Mesothelial cell of epicardium (in vitro differentiated cells): ENCODE measurements around the gene CDT1. TPM values are rescaled to one million over a fixed set of nuclear protein-coding genes. Genes with fewer than 3 reads are reported as not detected.

Experiments used
- DNase-seq, 2 experiments: peaks; one replicate each; pipeline ENCODE4 v3.0.0; 2021; ENCODE audit warnings: low spot score in 2 of 2; ENCODE audit not compliant: unreplicated experiment in 2 of 2
- H3K27ac Mint-ChIP-seq: 2 replicates; pipeline ENCODE4 v1.8.0; 2021; ENCODE audit warnings: mixed read lengths
- H3K27me3 Mint-ChIP-seq: 2 replicates; pipeline ENCODE4 v1.8.0; 2021; ENCODE audit warnings: low read depth, mixed read lengths
- H3K36me3 Mint-ChIP-seq: 2 replicates; pipeline ENCODE4 v1.8.0; 2021; ENCODE audit warnings: mixed read lengths
- H3K4me1 Mint-ChIP-seq: 2 replicates; pipeline ENCODE4 v1.8.0; 2021; ENCODE audit warnings: mixed read lengths
- H3K4me3 Mint-ChIP-seq: 2 replicates; pipeline ENCODE4 v1.8.0; 2021; ENCODE audit warnings: mild to moderate bottlenecking, moderate library complexity, mixed read lengths
- H3K9me3 Mint-ChIP-seq: 2 replicates; pipeline ENCODE4 v1.8.0; 2021; ENCODE audit warnings: mixed read lengths
- total RNA-seq: library from RNA; stranded (reverse); gene quantifications from 3 replicates; pipeline ENCODE4 v1.2.1, GENCODE V29; 2021
- TF ChIP-seq, protein P1 (sequence below): fragments of 200-600 bp; sonication (generic); IDR thresholded peaks from one replicate; pipeline ENCODE4 v1.5.0; 2021; ENCODE audit warnings: antibody characterized with exemption; ENCODE audit not compliant: unreplicated experiment

The CDT1 gene
- total RNA-seq, 1 donor from 2014 or later, result 15.9 TPM

DNA sequence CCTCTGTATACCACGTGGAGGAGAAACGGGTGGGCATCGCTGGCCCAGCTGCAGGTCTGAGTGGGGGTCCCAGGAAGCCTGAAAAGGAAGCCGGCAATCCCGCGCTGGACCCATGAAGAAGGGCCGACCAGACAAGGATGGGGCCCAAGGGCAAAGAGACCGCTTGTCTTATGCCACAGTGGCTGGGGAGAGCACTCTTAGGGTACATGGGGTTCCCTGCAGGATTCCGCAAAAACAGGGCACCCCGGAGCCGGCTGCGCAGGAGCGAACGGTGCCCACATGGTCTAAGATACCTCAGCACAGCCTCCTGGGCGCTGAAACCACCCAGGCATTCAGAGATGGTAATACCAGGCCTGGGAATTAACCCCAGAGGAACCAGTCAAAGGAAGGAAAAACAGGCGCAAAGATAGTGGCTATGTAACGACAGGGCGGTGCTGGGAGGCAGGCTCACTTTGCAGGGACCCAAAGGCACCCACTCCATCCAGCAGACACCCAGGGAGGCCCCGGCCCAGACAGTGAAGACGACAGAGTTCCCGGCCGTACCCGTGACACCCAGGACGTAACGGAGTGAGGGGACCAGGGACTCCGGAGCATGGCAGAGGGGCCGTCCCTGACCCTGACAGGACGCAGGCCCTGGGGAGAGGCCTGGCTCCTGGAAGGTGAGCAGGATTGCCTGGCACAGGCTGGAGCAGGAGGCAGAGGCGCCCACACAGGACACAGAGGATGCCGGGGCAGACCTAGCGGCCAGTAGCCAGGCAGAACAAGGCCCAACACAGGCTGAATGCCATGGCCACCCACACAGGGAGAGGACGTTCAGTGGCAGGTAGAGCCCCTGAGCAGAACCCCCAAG lies 28.8 kb upstream of the CDT1 start:
- no peak overlapping the region for H3K4me3 Mint-ChIP-seq

GRCh38 chr16:88775825-88776224 lies 27.8 kb upstream of the CDT1 start:
- no peak overlapping the region for H3K4me3 Mint-ChIP-seq
- H3K27me3 Mint-ChIP-seq, result no peaks in the 10 kb centered on the region
- H3K36me3 Mint-ChIP-seq, result no peaks in the 10 kb centered on the region
- TF ChIP-seq, protein P1, sequence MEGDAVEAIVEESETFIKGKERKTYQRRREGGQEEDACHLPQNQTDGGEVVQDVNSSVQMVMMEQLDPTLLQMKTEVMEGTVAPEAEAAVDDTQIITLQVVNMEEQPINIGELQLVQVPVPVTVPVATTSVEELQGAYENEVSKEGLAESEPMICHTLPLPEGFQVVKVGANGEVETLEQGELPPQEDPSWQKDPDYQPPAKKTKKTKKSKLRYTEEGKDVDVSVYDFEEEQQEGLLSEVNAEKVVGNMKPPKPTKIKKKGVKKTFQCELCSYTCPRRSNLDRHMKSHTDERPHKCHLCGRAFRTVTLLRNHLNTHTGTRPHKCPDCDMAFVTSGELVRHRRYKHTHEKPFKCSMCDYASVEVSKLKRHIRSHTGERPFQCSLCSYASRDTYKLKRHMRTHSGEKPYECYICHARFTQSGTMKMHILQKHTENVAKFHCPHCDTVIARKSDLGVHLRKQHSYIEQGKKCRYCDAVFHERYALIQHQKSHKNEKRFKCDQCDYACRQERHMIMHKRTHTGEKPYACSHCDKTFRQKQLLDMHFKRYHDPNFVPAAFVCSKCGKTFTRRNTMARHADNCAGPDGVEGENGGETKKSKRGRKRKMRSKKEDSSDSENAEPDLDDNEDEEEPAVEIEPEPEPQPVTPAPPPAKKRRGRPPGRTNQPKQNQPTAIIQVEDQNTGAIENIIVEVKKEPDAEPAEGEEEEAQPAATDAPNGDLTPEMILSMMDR, result no peak
- no peaks in the 10 kb centered on the region for H3K9me3 Mint-ChIP-seq
- no peak overlapping the region for H3K27ac Mint-ChIP-seq
- H3K4me1 Mint-ChIP-seq, result peaks cover 45% of the 10 kb centered on the region
- no peak for DNase-seq

More for the DNA sequence above, 28.8 kb upstream of the CDT1 start:
- TF ChIP-seq, protein P1, result no peak
- DNase-seq, result no peak
- Mint-ChIP-seq H3K27ac (no peak overlapping the region), H3K27me3 (no peaks in the 10 kb centered on the region), H3K36me3 (no peaks in the 10 kb centered on the region), H3K4me1 (peaks cover 46% of the 10 kb centered on the region), H3K9me3 (no peaks in the 10 kb centered on the region)

GRCh38 chr16:88777471-88778270 lies 25.9 kb upstream of the CDT1 start:
- TF ChIP-seq, protein P1, result no peak
- no peaks in the 10 kb centered on the region for H3K27me3 Mint-ChIP-seq
- DNase-seq, result no peak
- H3K27ac Mint-ChIP-seq, result no peak overlapping the region
- no peak overlapping the region for H3K4me3 Mint-ChIP-seq
- H3K4me1 Mint-ChIP-seq, result peaks cover 41% of the 10 kb centered on the region
- no peaks in the 10 kb centered on the region for H3K9me3 Mint-ChIP-seq
- no peaks in the 10 kb centered on the region for H3K36me3 Mint-ChIP-seq

DNA sequence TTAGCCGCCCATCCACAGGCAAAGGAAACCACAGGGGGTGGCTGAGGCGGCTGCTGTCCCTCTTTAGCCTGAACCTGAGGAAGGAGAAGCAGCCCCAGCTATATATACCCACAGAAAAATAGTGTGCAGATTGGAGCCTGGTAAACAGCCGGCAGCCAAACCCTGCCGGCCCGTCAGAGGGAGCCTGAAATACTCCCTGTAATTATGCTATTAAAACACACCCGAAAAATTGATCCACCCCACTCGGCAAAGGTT lies 25.4 kb upstream of the CDT1 start:
- TF ChIP-seq, protein P1, result no peak
- no peak overlapping the region for H3K4me3 Mint-ChIP-seq
- no peaks in the 10 kb centered on the region for H3K36me3 Mint-ChIP-seq
- no peaks in the 10 kb centered on the region for H3K27me3 Mint-ChIP-seq
- H3K4me1 Mint-ChIP-seq, result peaks cover 41% of the 10 kb centered on the region
- H3K27ac Mint-ChIP-seq, result no peak overlapping the region
- H3K9me3 Mint-ChIP-seq, result no peaks in the 10 kb centered on the region
- no peak for DNase-seq

DNA sequence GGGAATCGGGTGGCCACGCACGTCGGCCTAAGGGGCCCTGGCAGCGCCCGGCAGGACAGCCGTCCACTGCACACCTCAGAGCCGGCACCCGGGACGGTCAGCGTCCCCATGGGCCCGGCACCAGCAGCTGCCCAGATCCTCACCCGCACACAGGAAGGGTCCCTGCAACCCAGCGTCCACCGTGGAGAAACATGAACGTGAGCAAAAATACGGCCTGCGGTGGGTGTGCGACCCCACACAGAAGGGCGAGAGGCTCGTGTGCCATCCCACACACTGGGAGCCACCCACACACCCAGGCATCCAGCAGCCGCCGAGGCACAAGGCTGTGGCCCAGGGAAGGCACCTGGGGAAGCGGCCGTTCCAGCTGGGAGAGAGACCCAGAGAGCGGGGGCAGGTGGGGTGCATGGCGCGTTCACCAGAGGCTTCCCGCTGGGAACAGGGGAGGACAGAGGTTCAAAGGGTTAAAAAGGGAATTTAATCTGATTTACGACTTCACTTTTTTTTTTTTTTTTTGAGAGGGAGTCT lies 25.0 kb upstream of the CDT1 start:
- Mint-ChIP-seq H3K27me3 (no peaks in the 10 kb centered on the region), H3K27ac (no peak overlapping the region), H3K36me3 (no peaks in the 10 kb centered on the region), H3K4me3 (no peak overlapping the region), H3K4me1 (peaks cover 43% of the 10 kb centered on the region), H3K9me3 (no peaks in the 10 kb centered on the region)
- TF ChIP-seq, protein P1, result no peak
- no peak for DNase-seq
